ENCODE measurements around the gene RNF215. TPM values are rescaled to one million over a fixed set of nuclear protein-coding genes. Genes with fewer than 3 reads are reported as not detected.

RNF215 gene
- total RNA-seq, 1 experiment from 2014 or later: 24.0 TPM

DNA sequence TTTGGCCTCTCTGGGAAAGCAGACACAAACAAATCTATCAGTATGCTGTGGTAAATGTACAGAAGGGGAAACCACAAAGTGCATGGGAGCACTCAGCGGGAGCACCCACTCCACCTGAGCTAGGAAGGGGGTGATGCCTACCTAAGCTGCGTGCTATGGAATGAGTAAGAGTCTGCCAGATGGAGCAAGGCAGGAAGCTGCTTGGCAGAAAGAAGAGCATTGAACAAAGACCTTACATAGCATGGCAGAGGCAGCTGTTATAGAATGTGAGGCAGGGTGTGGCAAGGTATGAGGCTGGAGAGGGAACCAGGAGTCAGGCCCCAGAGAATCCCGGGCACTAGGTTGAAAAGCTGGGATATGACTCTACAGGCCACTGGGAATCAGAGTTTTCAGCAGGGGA lies 24.6 kb upstream of the RNF215 start:
- Histone ChIP-seq H3K79me2 (ENCODE audit: low read depth) (peaks cover 18% of the 10 kb centered on the region; the same call in 1 of the 2 replicates), H3K9me2 (ENCODE audit: insufficient read depth) (no peaks in the 10 kb centered on the region), H3K4me2 (no peak overlapping the region), H3K36me3 (ENCODE audit: low read depth) (peaks cover 57% of the 10 kb centered on the region), H3K27ac (0 out of 2 replicates have a peak overlapping the region, but pooled peaks have one; percentile 7), H3K4me3 (no peak overlapping the region), H2AFZ (no peak overlapping the region), H3K9me3 (ENCODE audit: insufficient read depth, low read depth) (no peaks in the 10 kb centered on the region), H3F3A (ENCODE audit: insufficient read depth, low read depth) (peaks cover 74% of the 10 kb centered on the region), H3K27me3 (ENCODE audit: insufficient read depth, low read depth) (no peaks in the 10 kb centered on the region), H4K20me1 (ENCODE audit: insufficient read depth) (no peaks in the 10 kb centered on the region), H3K4me1 (replicated peaks; ENCODE audit: insufficient read depth) (peaks cover 50% of the 10 kb centered on the region)
- ChIA-PET POLR2A (ENCODE audit: unreplicated experiment) (interaction anchor here (0.6 to 1.7 kb wide), 4 partner anchors 11 to 235 kb away, joined by 3 to 13 read pairs (median 6); no protein-coding TSS in a partner anchor), CTCF (interaction anchor here (0.7 to 1.0 kb wide), 3 partner anchors 9 to 1582 kb away, joined by 3 to 7 read pairs (median 7); no protein-coding TSS in a partner anchor)
- TF ChIP-seq EZH2 (IDR thresholded peaks at IDR 0.05; ENCODE audit: low read depth) (no peak), CTCF (conservative IDR thresholded peaks at IDR 0.05) (no peak)
- BruUV-seq (replicated peaks): no TSS peak
- intact Hi-C loops (cut with micrococcal nuclease; ENCODE audit: unreplicated experiment): loop anchor here (1.0 kb wide), 1 partner anchor 12 kb away; no protein-coding TSS in a partner anchor
- DNase-seq: peak; percentile 38 to 62

GRCh38 chr22:30408388-30409102 lies 21.3 kb upstream of the RNF215 start:
- Histone ChIP-seq H3K4me1 (replicated peaks; ENCODE audit: insufficient read depth) (peaks cover 33% of the 10 kb centered on the region), H4K20me1 (ENCODE audit: insufficient read depth) (no peaks in the 10 kb centered on the region), H3K27ac (peak overlapping the region; percentile 73), H3K36me3 (ENCODE audit: low read depth) (peaks cover 42% of the 10 kb centered on the region), H3K9me2 (ENCODE audit: insufficient read depth) (no peaks in the 10 kb centered on the region), H3K79me2 (ENCODE audit: low read depth) (peaks cover 32% of the 10 kb centered on the region; the same call in 1 of the 2 replicates), H3K27me3 (ENCODE audit: insufficient read depth, low read depth) (no peaks in the 10 kb centered on the region), H3K4me2 (peak overlapping the region; percentile 71), H3K9me3 (ENCODE audit: insufficient read depth, low read depth) (no peaks in the 10 kb centered on the region), H3F3A (ENCODE audit: insufficient read depth, low read depth) (peaks cover 60% of the 10 kb centered on the region), H3K4me3 (no peak overlapping the region), H2AFZ (no peak overlapping the region)
- intact Hi-C loops (cut with micrococcal nuclease; ENCODE audit: unreplicated experiment): loop anchor here (2.0 kb wide), 1 partner anchor 14 kb away; no protein-coding TSS in a partner anchor
- peak; percentile 72 to 94 for DNase-seq
- TF ChIP-seq EZH2 (IDR thresholded peaks at IDR 0.05; ENCODE audit: low read depth) (no peak), CTCF (conservative IDR thresholded peaks at IDR 0.05) (no peak)
- ChIA-PET CTCF (interaction anchor here (1.9 kb wide), 1 partner anchor 16 kb away, joined by 5 read pairs; no protein-coding TSS in a partner anchor), POLR2A (ENCODE audit: unreplicated experiment) (interaction anchor here (0.5 to 1.9 kb wide), 6 partner anchors 12 to 97 kb away, joined by 3 to 11 read pairs (median 7); partner anchors contain the start of gene SEC14L2)
- BruUV-seq (replicated peaks): no TSS peak

GRCh38 chr22:30406400-30406799 lies 19.2 kb upstream of the RNF215 start:
- Histone ChIP-seq H3K27ac (no peak overlapping the region), H3K4me1 (replicated peaks; ENCODE audit: insufficient read depth) (peaks cover 33% of the 10 kb centered on the region), H3K4me2 (no peak overlapping the region), H4K20me1 (ENCODE audit: insufficient read depth) (no peaks in the 10 kb centered on the region), H3K4me3 (no peak overlapping the region), H3K9me2 (ENCODE audit: insufficient read depth) (no peaks in the 10 kb centered on the region), H3K27me3 (ENCODE audit: insufficient read depth, low read depth) (no peaks in the 10 kb centered on the region), H3K79me2 (ENCODE audit: low read depth) (peaks cover 48% of the 10 kb centered on the region; the same call in 1 of the 2 replicates), H3K36me3 (ENCODE audit: low read depth) (peaks cover 30% of the 10 kb centered on the region), H3F3A (ENCODE audit: insufficient read depth, low read depth) (peaks cover 56% of the 10 kb centered on the region), H2AFZ (no peak overlapping the region), H3K9me3 (ENCODE audit: insufficient read depth, low read depth) (no peaks in the 10 kb centered on the region)
- CTCF ChIA-PET: no interaction called here
- TF ChIP-seq EZH2 (IDR thresholded peaks at IDR 0.05; ENCODE audit: low read depth): no peak
- no peak for TF ChIP-seq CTCF (conservative IDR thresholded peaks at IDR 0.05)
- intact Hi-C loops (cut with micrococcal nuclease; ENCODE audit: unreplicated experiment): no loop called here
- no peak for DNase-seq
- BruUV-seq (replicated peaks): no TSS peak
- POLR2A ChIA-PET (ENCODE audit: unreplicated experiment): interaction anchor here (0.8 kb wide), 1 partner anchor 868 kb away, joined by 4 read pairs; no protein-coding TSS in a partner anchor
